MM.1S (cell line): Measurements from ENCODE around the gene SCYGR4.

Source experiments
- DNase-seq: peaks from one replicate; pipeline ENCODE4 v3.0.0-alpha.2; 2015
- H2AFZ ChIP-seq: fragments of 300-600 bp; sonication (generic); 2 replicates; pipeline ENCODE4 v1.6.0; 2016; ENCODE audit warnings: antibody characterized with exemption, low read length
- H3F3A ChIP-seq: fragments of 300-600 bp; sonication (generic); 2 replicates; pipeline ENCODE4 v1.6.1; 2016; ENCODE audit warnings: mild to moderate bottlenecking, antibody characterized with exemption, low read length, moderate library complexity, mixed read lengths; ENCODE audit not compliant: insufficient read depth
- H3K27ac ChIP-seq: fragments of 300-600 bp; sonication (generic); 2 replicates; pipeline ENCODE4 v1.5.1; 2016; ENCODE audit warnings: mild to moderate bottlenecking, low read length
- H3K27me3 ChIP-seq: fragments of 300-600 bp; sonication (generic); replicated peaks from 2 replicates; pipeline ENCODE4 v1.6.0; 2016; ENCODE audit warnings: low read length; ENCODE audit not compliant: insufficient read depth
- H3K36me3 ChIP-seq: fragments of 300-600 bp; sonication (generic); replicated peaks from 2 replicates; pipeline ENCODE4 v1.6.1; 2016; ENCODE audit warnings: mild to moderate bottlenecking, low read length, mixed read lengths; ENCODE audit not compliant: insufficient read depth
- H3K4me1 ChIP-seq: fragments of 300-600 bp; sonication (generic); 2 replicates; pipeline ENCODE4 v1.6.1; 2016; ENCODE audit warnings: low read length, mixed read lengths
- H3K4me2 ChIP-seq: fragments of 300-600 bp; sonication (generic); 2 replicates; pipeline ENCODE4 v1.6.0; 2016; ENCODE audit warnings: low read depth, low read length
- H3K4me3 ChIP-seq: fragments of 300-600 bp; sonication (generic); 2 replicates; pipeline ENCODE4 v1.5.1; 2016; ENCODE audit warnings: low read length, mixed read lengths
- H3K79me2 ChIP-seq: fragments of 300-600 bp; sonication (generic); 2 replicates; pipeline ENCODE4 v1.6.1; 2016; ENCODE audit warnings: mixed run types, low read length, mixed read lengths
- H3K9ac ChIP-seq: fragments of 300-600 bp; sonication (generic); 2 replicates; pipeline ENCODE4 v1.6.1; 2016; ENCODE audit warnings: low read length, mixed read lengths
- H3K9me2 ChIP-seq: fragments of 300-600 bp; sonication (generic); replicated peaks from 2 replicates; pipeline ENCODE4 v1.6.1; 2016; ENCODE audit warnings: mild to moderate bottlenecking, low read length, mixed read lengths; ENCODE audit not compliant: insufficient read depth
- H3K9me3 ChIP-seq: fragments of 300-600 bp; sonication (generic); replicated peaks from 2 replicates; pipeline ENCODE4 v1.6.1; 2016; ENCODE audit warnings: mild to moderate bottlenecking, low read length, mixed read lengths; ENCODE audit not compliant: insufficient read depth
- H4K20me1 ChIP-seq: fragments of 300-600 bp; sonication (generic); 2 replicates; pipeline ENCODE4 v1.6.1; 2016; ENCODE audit warnings: mild to moderate bottlenecking, low read length, moderate library complexity, mixed read lengths; ENCODE audit not compliant: insufficient read depth
- CTCF ChIP-seq: fragments of 300-600 bp; sonication (generic); IDR thresholded peaks from 2 replicates; pipeline ENCODE4 v1.5.1; 2016; ENCODE audit warnings: antibody characterized with exemption, low read length, mixed read lengths
- EZH2 ChIP-seq: fragments of 300-600 bp; sonication (generic); optimal IDR thresholded peaks from 2 replicates; pipeline ENCODE3; 2017; ENCODE audit warnings: low read depth, mild to moderate bottlenecking, antibody characterized with exemption, low read length, mixed read lengths
- EZH2phosphoT487 ChIP-seq: fragments of 300-600 bp; sonication (generic); IDR thresholded peaks from 2 replicates; pipeline ENCODE4 v1.6.1; 2018; ENCODE audit warnings: antibody characterized with exemption, low read length

SCYGR4 gene

GRCh38 chr2:227643990-227644551 is 26.8 kb downstream of the SCYGR4 start:
- Histone ChIP-seq H2AFZ (no peak overlapping the region), H3K9me2 (no peaks in the 10 kb centered on the region), H4K20me1 (no peaks in the 10 kb centered on the region), H3K27ac (no peak overlapping the region), H3F3A (no peaks in the 10 kb centered on the region), H3K9ac (no peak overlapping the region), H3K4me2 (no peak overlapping the region), H3K36me3 (no peaks in the 10 kb centered on the region), H3K4me1 (no peaks in the 10 kb centered on the region), H3K27me3 (no peaks in the 10 kb centered on the region), H3K4me3 (no peak overlapping the region), H3K79me2 (no peaks in the 10 kb centered on the region), H3K9me3 (no peaks in the 10 kb centered on the region)
- TF ChIP-seq EZH2phosphoT487 (no peak), EZH2 (no peak), CTCF (no peak)
- no peak for DNase-seq

- Histone ChIP-seq H4K20me1 (no peaks in the 10 kb centered on the region), H2AFZ (no peak overlapping the region), H3K4me3 (no peak overlapping the region), H3K27ac (no peak overlapping the region), H3F3A (no peaks in the 10 kb centered on the region), H3K79me2 (no peaks in the 10 kb centered on the region), H3K9ac (no peak overlapping the region), H3K9me2 (no peaks in the 10 kb centered on the region), H3K4me2 (no peak overlapping the region), H3K27me3 (no peaks in the 10 kb centered on the region), H3K36me3 (no peaks in the 10 kb centered on the region), H3K4me1 (no peaks in the 10 kb centered on the region), H3K9me3 (no peaks in the 10 kb centered on the region)
- DNase-seq: no peak
- no peak for TF ChIP-seq EZH2phosphoT487
- no peak for TF ChIP-seq EZH2
- TF ChIP-seq CTCF: no peak
Observed at GRCh38 chr2:227653419-227653818, 36.1 kb downstream of the SCYGR4 start.

- Histone ChIP-seq H3K4me1 (no peaks in the 10 kb centered on the region), H3K27ac (no peak overlapping the region), H3K4me2 (no peak overlapping the region), H3K9me2 (no peaks in the 10 kb centered on the region), H3K79me2 (no peaks in the 10 kb centered on the region), H2AFZ (no peak overlapping the region), H3K36me3 (no peaks in the 10 kb centered on the region), H3K27me3 (no peaks in the 10 kb centered on the region), H3K9me3 (no peaks in the 10 kb centered on the region), H4K20me1 (no peaks in the 10 kb centered on the region), H3F3A (no peaks in the 10 kb centered on the region), H3K9ac (no peak overlapping the region), H3K4me3 (no peak overlapping the region)
- DNase-seq: no peak
- no peak for TF ChIP-seq EZH2
- no peak for TF ChIP-seq CTCF
- TF ChIP-seq EZH2phosphoT487: no peak
Observed at GRCh38 chr2:227654426-227654825, 37.1 kb downstream of the SCYGR4 start.
